ENCODE data around the gene ZBTB20.

ZBTB20 gene

DNA sequence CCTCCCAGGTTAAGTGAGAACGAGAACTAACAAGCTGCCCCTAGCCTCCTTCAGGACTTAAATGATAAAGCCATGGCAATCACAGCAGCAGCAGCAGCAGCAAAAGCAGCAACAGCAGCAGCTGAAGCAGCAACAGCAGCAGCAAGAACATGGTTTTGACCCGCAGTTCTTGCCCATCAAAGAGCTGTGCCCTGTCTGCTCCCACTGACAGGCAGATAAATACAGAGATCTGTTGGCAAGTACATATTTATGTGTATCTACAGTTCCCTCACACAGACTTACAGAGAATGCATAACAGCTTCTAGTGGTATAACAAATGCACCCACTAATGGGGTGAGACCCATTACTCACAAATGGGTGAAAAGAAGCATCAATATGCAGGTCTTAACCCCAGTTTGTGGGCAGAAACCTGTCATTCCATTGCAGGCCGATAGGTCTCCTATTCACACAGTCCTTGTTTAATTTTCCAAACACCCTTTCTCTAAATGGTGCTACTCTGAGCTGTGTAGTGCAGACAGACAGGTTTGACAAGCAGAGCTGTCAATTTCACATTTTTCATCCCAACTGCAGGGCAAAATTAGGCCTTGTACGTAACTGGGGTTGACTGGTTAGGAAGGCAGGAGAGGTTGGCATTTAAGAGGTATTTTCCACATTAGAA, 537.0 kb downstream of the ZBTB20 start:
- no peak for DNase-seq

DNA sequence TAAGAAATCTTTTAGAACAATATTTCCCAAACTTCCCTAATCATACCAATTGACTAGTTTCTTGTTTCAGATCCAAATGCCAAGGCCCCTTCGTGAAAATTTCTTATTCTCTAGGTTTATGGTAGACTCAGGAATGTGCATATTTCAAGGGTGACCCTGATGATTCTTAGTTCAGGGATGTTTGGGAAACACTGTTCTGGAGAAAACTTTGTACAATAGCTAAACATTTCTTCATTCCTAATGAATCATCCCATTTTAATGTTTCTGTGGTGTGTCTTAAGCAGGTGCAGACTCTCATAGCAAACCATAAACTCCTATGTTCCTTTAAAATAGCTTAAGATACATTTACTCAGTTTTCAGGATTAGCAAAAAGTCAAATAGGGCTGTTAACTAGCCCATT, 538.8 kb downstream of the ZBTB20 start:
- DNase-seq = no peak

DNA sequence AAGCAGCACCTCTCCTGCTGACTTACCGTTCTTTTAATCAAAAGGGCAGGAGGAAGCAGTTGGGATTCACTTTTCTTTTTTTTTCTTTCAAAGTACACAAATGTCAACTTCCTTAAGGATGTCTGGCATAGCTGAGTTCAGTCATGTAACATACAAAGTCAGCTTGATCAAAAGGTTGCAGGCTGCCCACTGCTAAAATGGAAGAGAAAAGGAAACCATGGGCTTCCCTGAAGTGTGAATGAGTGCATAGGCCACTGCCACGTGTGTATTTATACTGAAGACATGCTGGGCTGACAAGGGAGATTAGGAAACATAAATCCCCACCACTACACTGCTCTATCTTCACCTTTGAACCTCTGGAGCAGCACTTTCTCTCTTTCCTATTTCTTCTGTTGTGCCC, 540.8 kb downstream of the ZBTB20 start:
- DNase-seq = no peak

DNA sequence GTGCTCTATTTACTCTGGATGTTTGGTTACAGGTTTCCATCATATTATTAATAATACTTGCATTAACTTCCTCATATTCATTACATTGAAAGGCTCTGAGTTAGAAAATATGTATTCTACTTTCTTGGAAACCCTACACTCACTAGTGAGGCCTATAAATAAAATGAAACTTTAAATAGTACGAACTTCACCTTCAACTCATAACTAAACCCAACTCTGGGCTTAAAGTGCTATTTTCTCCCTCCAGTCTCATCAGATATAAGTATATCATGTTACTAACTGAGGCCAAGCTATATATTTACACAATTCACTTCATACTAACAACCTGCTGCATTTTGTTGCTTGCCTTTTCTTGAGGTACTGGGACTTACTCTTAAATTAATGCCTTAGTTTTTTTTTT, 546.5 kb downstream of the ZBTB20 start:
- DNase-seq = no peak

DNA sequence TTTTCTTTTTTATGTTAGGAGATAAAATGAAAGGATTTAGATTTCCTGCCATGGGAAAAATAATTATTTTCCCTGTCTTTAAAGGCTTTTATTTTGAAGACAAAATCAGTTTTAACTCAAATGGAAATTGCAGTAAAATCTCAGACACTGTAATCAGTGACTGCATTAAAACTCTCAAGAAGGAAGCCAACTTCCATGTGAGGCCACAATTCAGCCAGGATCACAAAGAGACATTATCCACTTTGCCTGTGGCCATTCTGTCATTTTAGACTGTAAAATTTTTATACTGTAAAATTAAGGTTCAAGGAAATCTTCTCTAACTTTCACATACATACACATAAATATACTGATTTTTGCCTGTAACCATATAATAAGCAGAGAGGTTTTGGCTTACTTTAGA, 549.2 kb downstream of the ZBTB20 start:
- DNase-seq = no peak

DNA sequence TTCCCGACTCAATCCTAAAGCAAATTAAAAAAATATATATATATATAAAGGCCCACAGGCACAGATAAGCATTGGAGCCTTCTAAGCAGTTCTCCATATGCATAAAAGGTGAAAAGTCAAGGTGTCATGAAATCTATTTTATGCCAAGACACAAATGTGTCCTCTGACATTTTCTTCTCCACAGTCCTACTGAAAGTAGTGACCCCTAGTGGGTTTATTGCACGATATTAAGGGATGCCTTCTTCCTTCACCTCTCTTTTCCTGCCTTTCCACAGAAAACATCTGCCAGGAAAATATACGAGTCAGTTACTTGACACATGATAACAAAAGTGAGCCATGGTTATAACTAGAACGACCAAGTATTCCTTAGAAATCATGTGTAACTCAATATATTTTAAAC, 550.1 kb downstream of the ZBTB20 start:
- no peak for DNase-seq

DNA sequence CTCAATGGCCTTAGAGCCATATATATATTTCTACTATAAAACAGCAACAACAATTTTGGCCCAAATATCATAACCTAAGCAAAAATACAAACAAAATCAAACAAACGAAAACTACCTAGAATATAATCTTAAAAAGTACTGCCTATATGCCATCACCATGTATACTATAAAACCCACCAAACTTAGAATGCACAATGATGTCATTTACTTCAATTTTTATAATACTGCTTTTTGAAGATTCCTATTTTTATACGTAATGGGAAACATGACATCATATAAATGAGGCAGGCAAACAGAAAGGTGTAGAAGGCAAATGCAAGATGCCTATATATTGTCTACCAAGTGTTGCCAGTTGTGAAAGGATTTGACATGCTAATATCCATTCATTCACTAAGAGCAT, 550.9 kb downstream of the ZBTB20 start:
- DNase-seq = no peak

DNA sequence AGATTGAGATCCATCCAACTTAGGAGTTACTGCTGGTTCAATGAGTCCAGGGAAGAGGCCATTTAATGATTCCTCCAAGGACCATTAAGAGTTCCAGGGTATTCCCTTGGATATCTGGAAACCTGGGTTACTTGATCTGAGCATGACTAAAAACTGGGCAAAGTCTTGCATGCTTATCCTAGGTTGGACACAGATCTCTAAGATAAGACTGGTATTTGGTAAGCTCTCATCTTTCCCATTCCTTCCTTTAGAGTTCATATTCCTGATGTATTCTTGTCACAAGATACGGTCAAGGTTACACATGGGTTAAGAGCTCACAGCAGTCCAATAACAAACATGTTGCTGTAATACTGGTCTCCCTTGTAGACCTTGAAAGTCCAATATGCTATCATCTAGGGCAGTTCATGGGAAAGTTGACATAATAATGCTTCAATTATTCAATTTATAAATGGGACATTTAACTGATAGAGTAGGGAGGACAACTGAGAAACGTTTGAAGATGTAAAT, 551.5 kb downstream of the ZBTB20 start:
- no peak for DNase-seq

DNA sequence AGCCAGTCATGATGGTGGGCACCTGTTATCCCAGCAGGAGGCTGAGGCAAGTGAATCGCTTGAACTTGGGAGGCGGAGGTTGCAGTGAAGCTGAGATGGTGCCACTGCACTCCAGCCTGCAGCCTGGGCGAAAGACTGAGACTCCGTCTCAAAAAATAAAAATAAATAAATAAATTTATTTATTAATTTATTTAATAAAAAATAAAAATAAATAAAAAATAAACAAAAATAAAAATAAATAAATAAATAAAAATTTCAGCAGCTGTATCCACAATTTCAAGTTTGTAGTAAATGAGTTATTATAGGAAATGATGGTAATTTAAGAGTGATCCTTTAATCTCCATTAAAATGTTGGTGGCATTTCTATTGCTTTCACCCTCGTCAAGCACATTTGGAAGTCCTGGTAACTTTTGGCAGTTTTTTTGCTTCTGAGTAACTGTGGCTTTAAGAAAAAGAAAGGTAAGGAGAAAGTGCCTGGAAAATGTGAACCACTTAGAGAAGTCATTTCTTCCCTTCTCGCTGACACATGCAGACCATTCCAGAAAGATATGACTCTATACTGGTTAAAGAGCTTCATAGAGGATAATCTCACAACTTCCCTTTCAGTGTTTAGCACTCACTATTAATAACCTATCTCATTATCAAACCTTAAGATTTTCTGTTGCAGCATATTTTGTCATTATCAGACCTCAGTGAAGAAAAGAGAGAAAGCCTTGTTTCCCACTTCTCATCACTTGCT, 556.6 kb downstream of the ZBTB20 start:
- DNase-seq = no peak

DNA sequence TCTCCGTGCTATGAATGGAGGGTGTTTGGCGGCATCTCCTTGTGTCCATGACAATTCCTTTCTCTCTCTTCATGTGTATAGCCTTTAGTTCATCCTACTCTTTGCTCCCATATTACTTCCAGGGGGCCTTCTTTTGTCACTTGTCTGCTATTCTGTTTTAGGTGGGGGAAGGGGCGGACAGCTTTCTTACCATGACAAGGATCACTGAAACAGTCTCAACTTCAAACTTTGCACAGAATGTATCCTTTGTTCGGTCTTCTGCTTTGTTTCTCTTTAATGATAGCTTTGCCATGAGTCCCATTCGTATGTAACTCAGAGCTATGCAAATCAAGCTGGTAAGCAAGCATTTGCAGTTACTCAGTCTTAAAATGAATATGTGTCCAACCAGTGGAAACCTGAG, 559.1 kb downstream of the ZBTB20 start:
- no peak for DNase-seq

DNA sequence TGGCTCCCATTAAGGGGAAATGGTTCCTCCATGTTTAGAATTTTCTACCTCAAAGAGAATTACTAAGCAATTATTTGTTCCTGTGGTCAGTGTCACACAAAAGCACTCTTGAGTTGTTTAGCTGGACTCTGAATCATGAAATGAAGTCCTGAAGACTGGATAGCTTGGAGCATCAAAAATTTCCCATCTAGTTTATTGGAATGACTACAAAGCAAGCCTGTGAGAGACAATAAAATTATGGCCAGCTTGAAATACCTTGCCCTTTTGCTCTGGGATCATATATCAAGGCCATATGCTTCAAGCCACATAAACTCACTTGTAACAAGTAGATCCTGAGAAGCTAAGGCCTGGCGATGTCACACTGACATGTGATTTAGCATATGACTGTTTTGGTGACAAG, 561.0 kb downstream of the ZBTB20 start:
- DNase-seq = no peak

DNA sequence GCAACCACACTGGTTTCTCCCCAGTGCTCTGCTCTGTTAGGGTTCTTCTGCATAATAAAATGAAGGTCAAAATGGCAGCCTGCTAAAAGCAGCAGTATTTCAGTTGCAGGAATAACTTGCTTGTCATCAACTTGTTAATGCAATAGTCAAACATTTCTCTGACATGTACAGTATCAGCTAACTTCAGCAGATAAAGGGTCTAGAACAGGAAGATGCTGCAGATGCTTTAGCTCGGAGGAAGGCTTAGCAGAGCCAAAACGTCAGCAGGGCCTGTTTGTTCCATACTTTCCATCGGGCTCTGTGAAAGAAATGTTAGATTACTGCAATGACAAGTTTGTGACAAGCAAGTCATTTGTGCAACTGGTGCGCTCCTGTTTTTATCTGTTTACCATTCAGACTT, 561.4 kb downstream of the ZBTB20 start:
- DNase-seq = no peak

DNA sequence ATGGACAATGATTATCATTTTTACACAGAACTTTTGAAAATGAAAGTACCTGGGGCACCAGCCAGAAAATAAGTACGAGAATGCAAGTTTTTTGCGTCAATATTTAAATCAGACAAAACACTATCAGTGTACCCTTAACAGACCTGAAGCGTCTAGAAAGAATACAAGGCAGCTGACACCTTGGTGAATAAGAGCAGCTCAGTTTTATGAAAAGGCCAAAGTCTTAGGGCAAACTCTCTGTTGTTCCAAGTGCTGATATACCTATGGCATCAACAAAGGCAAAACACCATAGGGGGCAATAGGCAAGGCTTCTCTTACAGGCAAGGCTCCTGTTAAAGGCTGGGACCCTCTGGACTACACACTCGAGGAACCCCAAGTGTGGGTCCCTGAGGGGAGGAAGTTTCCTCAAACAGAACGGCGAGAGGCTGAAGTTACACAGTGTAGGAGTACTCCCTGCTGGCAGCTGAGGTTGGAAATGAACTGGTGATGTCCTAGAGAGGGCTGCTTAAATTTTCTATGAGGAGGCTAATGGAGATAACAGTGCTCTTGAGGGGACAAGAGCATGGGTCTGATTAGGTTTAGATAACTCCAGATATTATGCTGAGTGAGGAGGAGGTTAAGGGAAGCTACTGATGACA, 562.2 kb downstream of the ZBTB20 start:
- no peak for DNase-seq

DNA sequence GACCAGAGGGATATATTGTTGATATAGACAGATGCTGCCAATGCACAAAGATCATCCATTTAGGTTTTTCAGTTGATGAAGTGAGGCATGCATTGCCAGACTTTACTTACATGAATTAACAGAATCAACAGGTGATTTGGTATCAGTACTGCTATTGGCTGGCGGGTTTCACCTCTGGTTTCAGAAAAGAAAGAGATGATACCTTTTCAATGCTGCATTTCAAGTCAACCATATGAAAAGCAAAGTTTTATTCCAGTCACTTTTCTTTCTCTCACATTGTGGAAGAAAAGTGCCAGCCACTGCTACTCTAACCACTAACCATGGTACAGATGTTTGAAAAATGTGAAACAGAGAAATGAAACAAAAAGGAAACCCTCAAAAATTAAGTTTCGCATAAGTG, 564.2 kb downstream of the ZBTB20 start:
- no peak for DNase-seq

DNA sequence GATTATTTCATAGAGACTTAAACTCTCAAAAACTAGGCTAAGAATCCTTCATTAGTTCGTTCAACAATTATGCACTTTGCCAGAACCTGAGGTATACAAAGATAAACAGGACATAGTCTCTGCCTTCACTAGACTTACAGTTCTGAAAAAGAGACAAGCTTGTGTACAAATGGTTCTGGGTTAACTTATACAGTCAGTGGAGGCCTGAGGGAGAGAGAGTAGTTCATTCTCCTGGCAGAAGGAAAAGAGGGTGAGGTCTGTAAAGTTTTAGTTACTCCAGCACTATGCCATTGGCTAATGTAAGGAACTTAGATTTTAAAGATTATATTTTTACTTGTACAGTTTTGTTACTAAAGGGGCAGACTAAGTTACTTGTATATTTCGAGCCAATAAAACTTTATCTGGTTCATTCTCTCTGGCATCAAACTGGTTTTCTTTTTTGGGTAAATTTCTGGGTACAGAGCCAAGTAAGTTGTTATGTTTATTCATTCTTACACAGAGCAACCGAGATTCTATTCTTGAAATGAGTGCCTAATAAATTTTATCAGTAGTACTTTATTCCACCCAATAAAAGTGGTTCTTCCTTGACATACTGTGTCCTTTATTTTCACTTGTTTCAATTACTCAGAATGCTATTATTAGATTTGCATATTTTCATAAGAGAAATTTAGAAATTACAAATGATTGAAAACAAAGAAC, 574.6 kb downstream of the ZBTB20 start:
- no peak for DNase-seq

DNA sequence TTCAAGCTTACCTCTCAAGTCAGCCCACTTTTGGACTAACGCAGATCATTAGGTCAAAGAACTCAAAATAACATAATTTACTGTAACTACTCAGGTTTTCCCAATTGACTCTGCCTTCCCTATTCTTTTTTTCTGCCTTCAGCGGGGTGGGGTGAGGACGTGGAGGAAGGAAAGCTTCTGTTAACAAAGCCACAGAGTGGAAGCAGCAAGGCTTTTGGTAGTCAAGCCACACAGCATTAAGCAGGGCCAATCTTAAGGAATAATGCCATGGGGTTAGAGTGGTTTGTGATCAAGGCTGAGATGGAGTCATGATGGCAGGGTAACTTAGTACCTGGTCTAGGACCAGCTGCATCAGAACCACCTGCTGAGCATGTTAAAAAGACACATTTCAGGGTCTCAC, 575.7 kb downstream of the ZBTB20 start:
- DNase-seq = no peak

DNA sequence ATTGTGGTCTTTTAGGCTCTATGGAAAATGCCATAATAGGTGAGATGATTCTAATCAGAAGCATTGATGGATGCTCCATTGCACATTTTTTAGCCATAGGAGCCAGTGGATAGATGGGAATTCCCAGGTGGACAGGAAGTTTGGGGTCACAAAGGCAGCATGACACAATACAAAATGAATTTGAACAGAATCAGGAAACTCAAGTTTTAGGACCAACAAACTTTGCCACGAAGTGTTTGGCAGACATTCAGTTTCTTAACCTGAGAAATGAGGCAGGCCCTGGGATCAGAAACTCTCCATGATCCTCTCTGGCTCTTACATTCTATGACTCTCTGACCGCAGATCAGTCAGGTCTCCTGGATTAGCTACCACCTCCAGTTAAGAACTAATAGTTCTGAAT, 577.9 kb downstream of the ZBTB20 start:
- DNase-seq = no peak

DNA sequence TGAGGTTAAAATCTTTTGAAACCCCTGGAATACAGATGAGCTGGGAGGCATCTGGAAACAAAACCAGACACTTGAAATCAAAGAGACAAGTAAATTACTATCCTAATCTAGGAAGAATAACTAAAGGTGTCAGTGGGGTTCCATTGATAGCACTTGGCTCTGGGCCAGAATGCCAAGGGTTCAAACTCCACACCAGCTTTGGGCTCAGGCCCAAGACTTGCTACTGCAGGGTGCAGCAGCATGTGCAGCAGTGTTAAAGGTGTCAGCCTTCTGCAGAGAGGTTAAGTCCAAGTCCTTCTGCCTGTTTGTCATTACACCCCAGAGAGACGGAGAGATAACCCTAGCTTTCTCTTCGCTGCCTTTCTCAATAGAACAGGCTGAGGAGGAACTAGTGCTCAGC, 579.3 kb downstream of the ZBTB20 start:
- DNase-seq = no peak

DNA sequence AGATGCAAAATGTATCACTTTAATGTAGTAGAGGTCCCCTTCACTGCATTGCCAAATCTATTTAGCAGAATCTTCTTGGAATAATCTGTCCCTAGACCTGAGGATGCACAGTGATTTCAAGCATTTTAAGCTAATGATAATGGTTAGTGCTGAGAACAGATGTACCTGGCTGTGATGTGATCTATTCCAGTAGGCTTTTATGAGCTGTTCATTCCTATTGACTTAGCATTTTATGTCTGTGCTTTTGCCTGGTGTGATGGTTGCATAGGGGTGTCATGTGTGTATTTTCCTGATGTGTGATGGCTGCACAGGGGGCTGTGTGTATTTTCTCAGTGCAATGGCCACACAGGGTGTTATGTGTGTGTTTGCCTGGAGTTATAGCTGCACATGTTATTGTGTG, 580.3 kb downstream of the ZBTB20 start:
- no peak for DNase-seq

DNA sequence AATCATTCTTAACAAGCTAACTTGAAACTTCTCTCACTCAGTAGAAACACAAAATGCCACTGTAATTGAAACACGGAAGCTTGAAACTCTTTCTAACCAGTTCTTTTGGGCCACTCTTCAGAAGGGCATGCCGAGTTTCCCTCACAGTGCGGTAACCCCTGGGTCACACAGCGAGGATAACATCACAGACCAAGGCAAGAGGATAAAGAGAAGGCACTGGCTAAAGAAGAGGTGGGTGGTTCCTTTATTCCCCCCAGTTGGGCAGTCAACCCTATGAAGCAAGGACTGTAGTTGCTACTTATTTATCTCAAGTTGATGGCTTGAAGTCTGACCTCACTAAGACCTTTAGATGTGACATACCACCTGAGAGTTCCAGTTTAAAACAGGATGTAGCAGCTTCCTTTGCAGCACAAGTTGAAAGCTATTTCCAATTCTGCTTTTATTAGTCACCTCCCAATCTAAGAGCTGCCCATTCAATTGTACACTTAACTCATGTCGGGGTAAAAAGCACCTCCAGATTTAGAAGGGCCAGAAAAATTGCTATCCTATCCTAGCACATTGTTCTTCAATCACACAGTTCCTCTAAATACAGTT, 580.8 kb downstream of the ZBTB20 start:
- DNase-seq = no peak

DNA sequence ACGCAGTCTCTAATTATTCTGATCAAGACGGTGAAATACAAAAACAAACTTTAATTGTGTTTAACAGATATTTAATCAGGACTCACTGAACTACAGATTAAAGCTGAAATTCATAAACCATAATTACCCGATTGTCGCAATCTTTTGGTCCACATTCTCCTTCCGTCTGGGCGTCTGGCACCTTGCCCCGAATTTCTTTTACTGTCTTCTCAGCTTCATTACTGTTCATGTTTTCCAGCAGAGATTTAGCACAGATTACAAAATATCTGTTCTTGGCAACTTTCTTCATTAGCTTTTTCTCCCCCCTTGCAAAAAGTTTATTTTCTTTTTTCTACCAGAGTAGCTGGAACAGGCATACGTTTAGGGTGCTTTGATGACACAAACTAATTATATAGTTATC, 581.9 kb downstream of the ZBTB20 start:
- DNase-seq = no peak

DNA sequence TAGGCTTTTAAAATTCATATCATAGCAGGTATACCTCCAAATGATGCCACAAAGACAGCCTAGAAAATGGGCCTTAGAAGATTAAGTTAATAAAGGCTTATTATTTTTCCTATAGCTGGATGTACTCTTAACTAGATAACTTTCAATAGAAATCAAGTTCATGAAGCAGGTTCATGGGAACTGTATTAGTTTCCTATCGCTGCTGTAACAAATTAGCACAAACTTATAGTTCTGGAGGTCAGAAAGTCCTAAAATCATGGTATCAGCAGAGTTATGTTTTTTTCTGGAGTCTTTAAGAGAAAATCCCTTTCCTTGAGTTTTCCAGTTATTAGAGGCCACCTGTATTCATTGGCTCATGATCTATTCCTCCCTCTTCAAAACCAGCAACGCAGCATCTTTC, 583.4 kb downstream of the ZBTB20 start:
- no peak for DNase-seq

DNA sequence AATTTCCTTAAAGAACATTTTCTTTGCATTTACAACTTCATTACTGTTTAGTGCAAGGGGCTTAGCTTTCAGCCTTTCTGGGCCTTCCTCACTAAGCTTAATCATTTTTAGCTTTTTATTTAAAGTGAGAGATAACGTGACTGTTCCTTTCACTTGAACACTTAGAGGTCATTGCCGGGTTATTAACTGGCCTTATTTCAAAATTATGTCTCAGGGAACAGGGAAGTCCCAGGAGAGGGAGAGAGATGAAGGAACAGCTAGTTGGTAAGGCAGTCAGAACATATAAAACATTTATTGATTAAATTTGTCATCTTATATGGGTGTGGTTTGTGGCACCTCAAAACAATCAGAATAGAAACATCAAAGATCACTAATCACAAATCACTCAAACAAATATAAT, 584.5 kb downstream of the ZBTB20 start:
- DNase-seq = no peak

Measured in KG1 (cell line).